Measurements from ENCODE around the gene PHOSPHO1. TPM values are rescaled to one million over a fixed set of nuclear protein-coding genes. Genes with fewer than 3 reads are reported as not detected.

PHOSPHO1 gene
- total RNA-seq, 1 experiment from 2014 or later, result 1.1 TPM

DNA sequence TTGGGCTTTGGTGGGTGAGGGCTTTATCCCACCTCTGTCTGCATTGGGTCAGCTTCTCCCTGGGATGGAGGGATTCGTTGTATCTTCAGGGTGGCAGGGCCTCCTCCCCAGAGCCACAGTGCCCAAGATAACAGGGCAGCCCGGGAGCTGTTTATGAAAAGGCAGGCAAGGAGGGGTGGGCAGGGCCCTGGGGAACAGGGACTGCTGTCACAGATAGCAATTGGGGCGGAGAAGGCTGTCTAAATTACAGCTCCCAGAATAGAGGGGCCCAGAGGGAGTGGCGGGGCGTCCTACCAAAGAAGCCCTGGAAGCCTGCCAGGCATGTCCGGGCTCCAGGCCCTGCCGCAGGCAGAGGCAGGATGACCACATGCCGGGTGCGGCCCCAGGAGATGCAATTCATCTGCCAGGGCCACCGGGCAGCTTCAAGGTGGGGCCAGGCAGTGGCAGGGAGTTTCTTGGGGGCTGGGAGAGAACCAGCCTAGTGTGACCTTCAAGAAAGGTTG lies 18.8 kb upstream of the PHOSPHO1 start:
- intact Hi-C loops (cut with micrococcal nuclease), result no loop called here
- peak; percentile 41 for ATAC-seq
- Histone ChIP-seq H3K4me2 (ENCODE audit: low read length) (no peak overlapping the region), H3F3A (ENCODE audit: low read length, unreplicated experiment) (no peaks in the 10 kb centered on the region), H4K20me1 (ENCODE audit: low read length) (no peaks in the 10 kb centered on the region), H3K4me3 (ENCODE audit: low read length) (no peak overlapping the region), H2AFZ (ENCODE audit: low read length) (peak overlapping the region; percentile 35; the same call in 1 of the 2 replicates), H3K9me3 (ENCODE audit: low read length) (no peaks in the 10 kb centered on the region), H3K9ac (ENCODE audit: low read length) (no peak overlapping the region), H3K27ac (ENCODE audit: low read length) (no peak overlapping the region), H3K9me2 (replicated peaks; ENCODE audit: low read length) (no peaks in the 10 kb centered on the region), H3K27me3 (ENCODE audit: low read length) (no peaks in the 10 kb centered on the region), H3K36me3 (ENCODE audit: low read depth, low read length) (no peaks in the 10 kb centered on the region), H3K4me1 (ENCODE audit: insufficient read depth, low read length) (peaks cover 6% of the 10 kb centered on the region; the same call in 1 of the 2 replicates), H3K79me2 (ENCODE audit: low read length) (no peaks in the 10 kb centered on the region)
- BruUV-seq (replicated peaks), result no TSS peak
- TF ChIP-seq EZH2 (IDR thresholded peaks at IDR 0.05; ENCODE audit: low read length, unreplicated experiment) (no peak), EZH2phosphoT487 (IDR thresholded peaks at IDR 0.05; ENCODE audit: borderline replicate concordance, low read length) (no peak)
- TF ChIP-seq, protein P1, sequence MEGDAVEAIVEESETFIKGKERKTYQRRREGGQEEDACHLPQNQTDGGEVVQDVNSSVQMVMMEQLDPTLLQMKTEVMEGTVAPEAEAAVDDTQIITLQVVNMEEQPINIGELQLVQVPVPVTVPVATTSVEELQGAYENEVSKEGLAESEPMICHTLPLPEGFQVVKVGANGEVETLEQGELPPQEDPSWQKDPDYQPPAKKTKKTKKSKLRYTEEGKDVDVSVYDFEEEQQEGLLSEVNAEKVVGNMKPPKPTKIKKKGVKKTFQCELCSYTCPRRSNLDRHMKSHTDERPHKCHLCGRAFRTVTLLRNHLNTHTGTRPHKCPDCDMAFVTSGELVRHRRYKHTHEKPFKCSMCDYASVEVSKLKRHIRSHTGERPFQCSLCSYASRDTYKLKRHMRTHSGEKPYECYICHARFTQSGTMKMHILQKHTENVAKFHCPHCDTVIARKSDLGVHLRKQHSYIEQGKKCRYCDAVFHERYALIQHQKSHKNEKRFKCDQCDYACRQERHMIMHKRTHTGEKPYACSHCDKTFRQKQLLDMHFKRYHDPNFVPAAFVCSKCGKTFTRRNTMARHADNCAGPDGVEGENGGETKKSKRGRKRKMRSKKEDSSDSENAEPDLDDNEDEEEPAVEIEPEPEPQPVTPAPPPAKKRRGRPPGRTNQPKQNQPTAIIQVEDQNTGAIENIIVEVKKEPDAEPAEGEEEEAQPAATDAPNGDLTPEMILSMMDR (conservative IDR thresholded peaks at IDR 0.05; ENCODE audit: low read depth, low read length), result no peak
- DNase-seq, result peak; percentile 32
- ChIA-PET CTCF (no interaction called here), POLR2A (ENCODE audit: unreplicated experiment) (interaction anchor here (0.5 kb wide), 1 partner anchor 9 kb away, joined by 3 read pairs; no protein-coding TSS in a partner anchor)

DNA sequence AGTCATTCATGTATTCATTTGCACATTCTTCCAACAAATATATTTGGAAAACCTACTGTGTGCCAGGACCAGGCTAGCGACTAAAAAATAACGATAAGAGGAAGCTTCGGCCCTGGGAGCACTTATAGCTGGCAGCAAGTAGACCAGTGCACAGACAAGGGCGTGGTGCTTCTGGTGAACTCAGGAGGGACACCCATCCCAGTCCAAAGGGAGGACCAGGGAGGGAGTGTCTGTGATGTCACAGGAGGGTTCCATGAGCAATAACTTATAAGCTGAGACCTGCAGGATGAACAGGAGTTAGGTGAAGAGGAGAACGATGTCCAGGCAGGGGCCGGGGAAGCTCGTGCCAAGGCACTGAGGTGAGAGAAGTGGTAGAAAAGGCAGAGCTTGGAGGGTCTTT lies 17.4 kb upstream of the PHOSPHO1 start:
- Histone ChIP-seq H3K79me2 (ENCODE audit: low read length) (no peaks in the 10 kb centered on the region), H3K4me1 (ENCODE audit: insufficient read depth, low read length) (peaks cover 6% of the 10 kb centered on the region; the same call in 1 of the 2 replicates), H3K36me3 (ENCODE audit: low read depth, low read length) (no peaks in the 10 kb centered on the region), H3K27me3 (ENCODE audit: low read length) (no peaks in the 10 kb centered on the region), H3K4me2 (ENCODE audit: low read length) (no peak overlapping the region), H2AFZ (ENCODE audit: low read length) (no peak overlapping the region), H4K20me1 (ENCODE audit: low read length) (no peaks in the 10 kb centered on the region), H3K9ac (ENCODE audit: low read length) (no peak overlapping the region), H3K27ac (ENCODE audit: low read length) (no peak overlapping the region), H3K9me2 (replicated peaks; ENCODE audit: low read length) (no peaks in the 10 kb centered on the region), H3K9me3 (ENCODE audit: low read length) (no peaks in the 10 kb centered on the region), H3F3A (ENCODE audit: low read length, unreplicated experiment) (no peaks in the 10 kb centered on the region), H3K4me3 (ENCODE audit: low read length) (no peak overlapping the region)
- intact Hi-C loops (cut with micrococcal nuclease), result no loop called here
- ATAC-seq (no peak), DNase-seq (no peak)
- CTCF ChIA-PET, result no interaction called here
- no TSS peak for BruUV-seq (replicated peaks)
- TF ChIP-seq EZH2phosphoT487 (IDR thresholded peaks at IDR 0.05; ENCODE audit: borderline replicate concordance, low read length), result no peak
- TF ChIP-seq, protein P1 (conservative IDR thresholded peaks at IDR 0.05; ENCODE audit: low read depth, low read length), result no peak
- POLR2A ChIA-PET (ENCODE audit: unreplicated experiment), result no interaction called here

DNA sequence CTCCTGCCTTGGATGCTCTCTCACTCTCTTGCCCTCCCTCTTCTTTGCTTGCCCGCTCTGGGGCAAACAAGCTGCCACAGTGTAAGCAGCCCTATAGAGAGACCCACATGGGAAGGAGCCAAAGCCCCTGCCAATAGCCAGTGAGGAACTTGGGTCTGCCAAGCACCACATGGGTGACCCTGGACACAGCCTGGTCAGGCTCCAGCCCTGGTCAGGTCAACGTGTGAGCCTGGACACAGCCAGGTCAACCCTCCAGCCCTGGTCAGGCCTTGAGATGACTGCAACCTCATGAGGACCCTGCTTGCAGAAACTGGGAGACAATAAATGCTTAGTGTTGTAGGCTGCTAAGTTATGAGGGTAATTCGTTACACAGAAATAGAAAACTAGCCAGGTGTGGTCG lies 14.3 kb upstream of the PHOSPHO1 start:
- no peak for TF ChIP-seq EZH2phosphoT487 (IDR thresholded peaks at IDR 0.05; ENCODE audit: borderline replicate concordance, low read length)
- TF ChIP-seq, protein P1 (conservative IDR thresholded peaks at IDR 0.05; ENCODE audit: low read depth, low read length), result no peak
- TF ChIP-seq EZH2 (IDR thresholded peaks at IDR 0.05; ENCODE audit: low read length, unreplicated experiment), result no peak
- no peak overlapping the region for H3K27ac ChIP-seq (ENCODE audit: low read length)
- CTCF ChIA-PET, result no interaction called here
- no peaks in the 10 kb centered on the region for H3K9me3 ChIP-seq (ENCODE audit: low read length)
- ATAC-seq (no peak), DNase-seq (peak; percentile 1)
- intact Hi-C loops (cut with micrococcal nuclease), result no loop called here
- BruUV-seq (replicated peaks), result no TSS peak
- H3K4me3 ChIP-seq (ENCODE audit: low read length), result no peak overlapping the region
- POLR2A ChIA-PET (ENCODE audit: unreplicated experiment), result no interaction called here
- H3K9ac ChIP-seq (ENCODE audit: low read length), result no peak overlapping the region
- H3K79me2 ChIP-seq (ENCODE audit: low read length), result no peaks in the 10 kb centered on the region
- H2AFZ ChIP-seq (ENCODE audit: low read length), result no peak overlapping the region
- no peaks in the 10 kb centered on the region for H3K27me3 ChIP-seq (ENCODE audit: low read length)
- peaks cover 6% of the 10 kb centered on the region; the same call in 1 of the 2 replicates for H3K4me1 ChIP-seq (ENCODE audit: insufficient read depth, low read length)
- H3K9me2 ChIP-seq (replicated peaks; ENCODE audit: low read length), result no peaks in the 10 kb centered on the region
- no peaks in the 10 kb centered on the region for H4K20me1 ChIP-seq (ENCODE audit: low read length)
- no peaks in the 10 kb centered on the region for H3F3A ChIP-seq (ENCODE audit: low read length, unreplicated experiment)
- H3K4me2 ChIP-seq (ENCODE audit: low read length), result no peak overlapping the region
- no peaks in the 10 kb centered on the region for H3K36me3 ChIP-seq (ENCODE audit: low read depth, low read length)

Data from PC-3 (cell line).